ENCODE data around the gene GDF7.

GRCh38 chr2:20648206-20648605 is 18.7 kb upstream of the GDF7 start:
- TF ChIP-seq POLR2A (IDR thresholded peaks at IDR 0.05; ENCODE audit: low read depth, low read length) (no peak), POLR2AphosphoS5 (IDR thresholded peaks at IDR 0.05; ENCODE audit: low read depth, low read length) (no peak)
